GM12872 (cell line): ENCODE data around the gene NAALADL2.

Experiments
- CTCF ChIP-seq: IDR thresholded peaks from 3 replicates; pipeline ENCODE4 v1.5.1; 2011; ENCODE audit warnings: low read depth, mild to moderate bottlenecking, low read length, moderate library complexity; ENCODE audit not compliant: insufficient read depth

The NAALADL2 gene

GRCh38 chr3:175469124-175469523 is 610.0 kb downstream of the NAALADL2 start:
- no peak for TF ChIP-seq CTCF

- no peak for TF ChIP-seq CTCF
Observed at GRCh38 chr3:175475765-175476164, 616.6 kb downstream of the NAALADL2 start.

- TF ChIP-seq CTCF = no peak
Observed at GRCh38 chr3:175476489-175476888, 617.4 kb downstream of the NAALADL2 start.

GRCh38 chr3:175477651-175478224 is 618.6 kb downstream of the NAALADL2 start:
- no peak for TF ChIP-seq CTCF

GRCh38 chr3:175478301-175478700 is 619.2 kb downstream of the NAALADL2 start:
- TF ChIP-seq CTCF = no peak

- TF ChIP-seq CTCF = no peak
Observed at GRCh38 chr3:175479175-175479574, 620.0 kb downstream of the NAALADL2 start.

- no peak for TF ChIP-seq CTCF
Observed at GRCh38 chr3:175479800-175480199, 620.7 kb downstream of the NAALADL2 start.

GRCh38 chr3:175484666-175485065 is 625.5 kb downstream of the NAALADL2 start:
- no peak for TF ChIP-seq CTCF
